Ishikawa (cell line): ENCODE results near the gene RNF187.

Source experiments
- CEBPB ChIP-seq: IDR thresholded peaks from 2 replicates; pipeline ENCODE4 v1.6.1; 2012
- CREB1 ChIP-seq: IDR thresholded peaks from 2 replicates; pipeline ENCODE4 v1.6.1; 2012; ENCODE audit warnings: low read depth
- EGR1 ChIP-seq: IDR thresholded peaks from 2 replicates; pipeline ENCODE4 v1.6.1; 2012
- EP300 ChIP-seq: IDR thresholded peaks from 2 replicates; pipeline ENCODE4 v1.6.1; 2012; ENCODE audit warnings: borderline replicate concordance
- FOXM1 ChIP-seq: IDR thresholded peaks from 2 replicates; pipeline ENCODE4 v1.6.1; 2012; ENCODE audit warnings: low read depth, borderline replicate concordance
- NFIC ChIP-seq: IDR thresholded peaks from 2 replicates; pipeline ENCODE4 v1.6.1; 2012
- RAD21 ChIP-seq: IDR thresholded peaks from 2 replicates; pipeline ENCODE4 v1.6.1; 2012; ENCODE audit warnings: low read depth
- REST ChIP-seq: IDR thresholded peaks from 2 replicates; pipeline ENCODE4 v1.6.1; 2012; ENCODE audit warnings: low read depth, mild to moderate bottlenecking
- TAF1 ChIP-seq: IDR thresholded peaks from 2 replicates; pipeline ENCODE4 v1.6.1; 2012; ENCODE audit warnings: low read depth, mild to moderate bottlenecking
- TCF12 ChIP-seq: IDR thresholded peaks from 2 replicates; pipeline ENCODE4 v1.6.1; 2012; ENCODE audit warnings: low read depth
- TEAD4 ChIP-seq: IDR thresholded peaks from 2 replicates; pipeline ENCODE4 v1.6.1; 2012
- YY1 ChIP-seq: IDR thresholded peaks from 2 replicates; pipeline ENCODE4 v1.6.1; 2012; ENCODE audit warnings: low read depth
- ZBTB7A ChIP-seq: IDR thresholded peaks from 2 replicates; pipeline ENCODE4 v1.6.1; 2012; ENCODE audit warnings: low read depth
- TF ChIP-seq, protein P1 (sequence below): IDR thresholded peaks from 2 replicates; pipeline ENCODE4 v1.6.1; 2012

DNA sequence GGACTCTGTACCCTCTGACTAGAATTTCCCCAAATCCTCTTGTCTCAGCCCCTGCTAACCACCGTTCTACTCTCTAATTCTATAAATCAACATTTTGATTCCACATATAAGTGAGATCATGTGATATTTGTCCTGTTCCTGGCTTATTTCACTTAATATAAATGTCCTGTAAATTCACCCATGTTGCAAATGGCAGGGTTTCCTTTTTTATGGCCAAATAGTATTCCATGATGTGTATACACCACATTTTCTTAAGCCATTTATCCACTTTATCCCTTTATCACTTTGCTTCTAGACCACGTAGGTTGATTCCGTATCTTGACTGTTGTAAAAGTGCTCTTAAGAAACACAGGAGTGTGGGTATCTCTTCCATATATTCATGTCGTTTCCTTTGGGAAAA lies 8.9 kb downstream of the RNF187 start:
- TF ChIP-seq TAF1: no peak
- no peak for TF ChIP-seq TCF12
- no peak for TF ChIP-seq NFIC
- no peak for TF ChIP-seq TEAD4
- no peak for TF ChIP-seq CREB1
- no peak for TF ChIP-seq RAD21
- TF ChIP-seq, protein P1, sequence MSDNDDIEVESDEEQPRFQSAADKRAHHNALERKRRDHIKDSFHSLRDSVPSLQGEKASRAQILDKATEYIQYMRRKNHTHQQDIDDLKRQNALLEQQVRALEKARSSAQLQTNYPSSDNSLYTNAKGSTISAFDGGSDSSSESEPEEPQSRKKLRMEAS: no peak
- TF ChIP-seq EP300: no peak
- TF ChIP-seq REST: no peak
- no peak for TF ChIP-seq ZBTB7A
- no peak for TF ChIP-seq YY1
- no peak for TF ChIP-seq FOXM1
- no peak for TF ChIP-seq EGR1
- no peak for TF ChIP-seq CEBPB
